C4-2B (cell line): ENCODE data around the gene UBE4A.

Experiments used
- CTCF ChIP-seq: fragments of 450-650 bp; conservative IDR thresholded peaks from 2 replicates; pipeline ENCODE4 v1.5.1; 2017; ENCODE audit warnings: mild to moderate bottlenecking
- ZFX ChIP-seq: fragments of 450-650 bp; IDR thresholded peaks from 2 replicates; pipeline ENCODE4 v1.6.1; 2017

GRCh38 chr11:118396097-118396501 lies 36.7 kb downstream of the UBE4A start:
- TF ChIP-seq CTCF: no peak
- no peak for TF ChIP-seq ZFX
